SU-DHL-6 (cell line): Measurements from ENCODE around the gene KCNJ18.
"Not testable (repeated sequence)": the region's sequence is repeated elsewhere in the genome, so short reads cannot be mapped to it uniquely, and the experiment has no call there.

Source experiments
- H2AFZ ChIP-seq: fragments of 200-600 bp; sonication (generic); 2 replicates; pipeline ENCODE4 v1.6.1; 2014; ENCODE audit warnings: low read depth, mild to moderate bottlenecking, moderate library complexity, mixed read lengths, antibody characterized with exemption, low read length; ENCODE audit not compliant: severe bottlenecking
- H3F3A ChIP-seq: fragments of 200-600 bp; shearing (Covaris generic); 2 replicates; pipeline ENCODE4 v1.6.0; 2016; ENCODE audit warnings: antibody characterized with exemption, mild to moderate bottlenecking; ENCODE audit not compliant: insufficient read depth
- H3K27ac ChIP-seq: fragments of 200-600 bp; sonication (generic); 2 replicates; pipeline ENCODE4 v1.5.1; 2016; ENCODE audit warnings: low read depth, mild to moderate bottlenecking, low read length, moderate library complexity, mixed read lengths
- H3K27me3 ChIP-seq: fragments of 200-600 bp; sonication (generic), shearing (Covaris generic); 2 replicates; pipeline ENCODE4 v1.6.0; 2014; ENCODE audit warnings: mild to moderate bottlenecking, low read length
- H3K36me3 ChIP-seq: fragments of 200-600 bp; sonication (generic); 2 replicates; pipeline ENCODE4 v1.6.1; 2014; ENCODE audit warnings: mild to moderate bottlenecking, low read length, mixed read lengths
- H3K4me2 ChIP-seq: fragments of 300-600, 200-600 bp; shearing (Covaris generic), sonication (generic); 2 replicates; pipeline ENCODE4 v1.6.0; 2014; ENCODE audit warnings: low read length, low read depth, mild to moderate bottlenecking; ENCODE audit not compliant: poor library complexity, severe bottlenecking
- H3K4me3 ChIP-seq: fragments of 200-600 bp; sonication (generic); 2 replicates; pipeline ENCODE4 v1.5.1; 2014; ENCODE audit warnings: antibody characterized with exemption, low read length, mild to moderate bottlenecking, mixed read lengths; ENCODE audit not compliant: insufficient read depth, poor library complexity, severe bottlenecking
- H3K79me2 ChIP-seq: fragments of 200-600 bp; sonication (generic); 2 replicates; pipeline ENCODE4 v1.6.1; 2014; ENCODE audit warnings: mild to moderate bottlenecking, low read length, moderate library complexity; ENCODE audit not compliant: insufficient read depth
- H3K9ac ChIP-seq: fragments of 200-600 bp; sonication (generic); 2 replicates; pipeline ENCODE4 v1.7.0; 2014; ENCODE audit warnings: mild to moderate bottlenecking, low read length
- H3K9me2 ChIP-seq: fragments of 200-600 bp; sonication (generic); replicated peaks from 2 replicates; pipeline ENCODE4 v1.6.1; 2014; ENCODE audit warnings: low read length; ENCODE audit not compliant: insufficient read depth
- H3K9me3 ChIP-seq: fragments of 200-600 bp; sonication (generic); 2 replicates; pipeline ENCODE4 v1.6.1; 2014; ENCODE audit warnings: low read length, mixed read lengths; ENCODE audit not compliant: insufficient read depth
- H4K20me1 ChIP-seq: fragments of 200-600 bp; sonication (generic); 2 replicates; pipeline ENCODE4 v1.6.1; 2014; ENCODE audit warnings: low read depth, mild to moderate bottlenecking, antibody characterized with exemption, low read length, moderate library complexity, mixed read lengths
- EZH2phosphoT487 ChIP-seq: fragments of 200-600 bp; sonication (generic), shearing (Covaris generic); conservative IDR thresholded peaks from 2 replicates; pipeline ENCODE4 v1.6.1; 2018; ENCODE audit warnings: mild to moderate bottlenecking, antibody characterized with exemption, low read length, moderate library complexity, mixed read lengths
- TF ChIP-seq, protein P1 (sequence below): fragments of 200-600 bp; sonication (generic); IDR thresholded peaks from one replicate; pipeline ENCODE4 v1.5.1; 2017; ENCODE audit warnings: antibody characterized with exemption, mild to moderate bottlenecking, low read length, moderate library complexity; ENCODE audit not compliant: insufficient read depth, poor library complexity, severe bottlenecking

KCNJ18 gene

DNA sequence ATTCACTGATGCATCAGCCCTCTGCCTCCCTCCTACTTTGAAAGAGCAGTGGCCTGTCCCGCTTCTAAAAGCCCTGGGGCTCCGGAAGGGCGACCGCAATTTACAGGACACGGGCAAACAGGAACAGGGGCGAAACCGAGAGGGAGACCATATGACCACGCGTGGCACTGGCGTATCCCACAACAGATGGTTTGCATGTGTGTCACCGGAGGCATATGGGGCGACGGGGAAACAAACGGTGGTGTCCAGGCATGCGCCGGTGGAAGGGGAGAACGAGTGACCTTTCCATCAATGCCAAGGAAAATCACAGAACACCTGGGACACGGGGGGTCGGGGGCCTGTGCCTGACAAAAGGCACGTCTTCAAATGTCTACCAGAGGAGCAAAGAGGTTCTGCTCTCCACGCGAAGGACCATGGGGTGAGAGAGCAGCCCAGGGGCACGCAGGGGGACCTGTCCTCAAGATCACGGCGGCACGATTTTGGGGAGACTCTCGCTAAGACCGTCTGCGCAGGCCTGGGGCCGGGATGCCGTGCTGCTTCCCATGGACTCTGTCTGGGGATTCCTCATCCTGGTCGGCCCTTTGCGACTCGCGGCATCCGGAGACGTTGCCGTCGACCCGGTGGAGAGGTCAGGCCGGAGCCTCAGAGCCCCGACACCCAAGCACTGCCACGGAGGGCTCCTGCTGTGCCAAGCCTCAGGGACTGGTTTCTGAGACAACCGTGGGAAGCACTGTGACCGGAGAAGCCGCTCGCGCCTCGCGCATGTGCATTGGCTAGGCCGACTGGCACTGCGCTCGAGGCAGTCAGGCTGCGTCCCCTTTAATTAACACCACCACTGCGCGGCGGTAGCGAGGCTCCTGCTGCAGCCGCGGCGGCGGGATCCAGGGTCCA, 12.8 kb upstream of the KCNJ18 start:
- Histone ChIP-seq H3K36me3 (no peaks in the 10 kb centered on the region), H3K27me3 (no peaks in the 10 kb centered on the region), H3K4me2 (no peak overlapping the region), H3F3A (no peaks in the 10 kb centered on the region), H4K20me1 (no peaks in the 10 kb centered on the region), H3K79me2 (no peaks in the 10 kb centered on the region), H3K9me2 (no peaks in the 10 kb centered on the region), H3K27ac (no peak overlapping the region), H3K4me3 (no peak overlapping the region), H3K9ac (no peak overlapping the region), H2AFZ (no peak overlapping the region), H3K9me3 (no peaks in the 10 kb centered on the region)
- no peak for TF ChIP-seq EZH2phosphoT487
- TF ChIP-seq, protein P1, sequence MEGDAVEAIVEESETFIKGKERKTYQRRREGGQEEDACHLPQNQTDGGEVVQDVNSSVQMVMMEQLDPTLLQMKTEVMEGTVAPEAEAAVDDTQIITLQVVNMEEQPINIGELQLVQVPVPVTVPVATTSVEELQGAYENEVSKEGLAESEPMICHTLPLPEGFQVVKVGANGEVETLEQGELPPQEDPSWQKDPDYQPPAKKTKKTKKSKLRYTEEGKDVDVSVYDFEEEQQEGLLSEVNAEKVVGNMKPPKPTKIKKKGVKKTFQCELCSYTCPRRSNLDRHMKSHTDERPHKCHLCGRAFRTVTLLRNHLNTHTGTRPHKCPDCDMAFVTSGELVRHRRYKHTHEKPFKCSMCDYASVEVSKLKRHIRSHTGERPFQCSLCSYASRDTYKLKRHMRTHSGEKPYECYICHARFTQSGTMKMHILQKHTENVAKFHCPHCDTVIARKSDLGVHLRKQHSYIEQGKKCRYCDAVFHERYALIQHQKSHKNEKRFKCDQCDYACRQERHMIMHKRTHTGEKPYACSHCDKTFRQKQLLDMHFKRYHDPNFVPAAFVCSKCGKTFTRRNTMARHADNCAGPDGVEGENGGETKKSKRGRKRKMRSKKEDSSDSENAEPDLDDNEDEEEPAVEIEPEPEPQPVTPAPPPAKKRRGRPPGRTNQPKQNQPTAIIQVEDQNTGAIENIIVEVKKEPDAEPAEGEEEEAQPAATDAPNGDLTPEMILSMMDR: no peak

DNA sequence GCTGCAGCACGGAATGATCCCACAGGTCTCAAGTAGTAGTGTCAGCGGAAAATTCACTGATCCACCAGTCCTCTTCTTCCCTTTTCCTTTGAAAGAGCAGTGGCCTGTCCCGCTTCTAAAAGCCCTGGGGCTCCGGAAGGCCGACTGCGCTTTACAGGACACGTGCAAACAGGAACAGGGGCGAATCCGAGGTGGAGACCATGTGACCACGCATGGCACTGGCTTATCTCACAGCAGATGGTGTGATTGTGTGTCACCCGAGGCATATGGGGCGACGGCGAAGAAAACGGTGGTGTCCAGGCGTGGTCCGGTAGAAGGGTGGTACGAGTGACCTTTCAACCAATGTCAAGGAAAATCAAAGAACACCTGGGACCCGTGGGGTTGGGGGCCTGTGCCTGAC, 12.0 kb upstream of the KCNJ18 start:
- H4K20me1 ChIP-seq: no peaks in the 10 kb centered on the region
- no peaks in the 10 kb centered on the region for H3K9me2 ChIP-seq
- no peak overlapping the region for H3K9ac ChIP-seq
- no peaks in the 10 kb centered on the region for H3K79me2 ChIP-seq
- H3K4me2 ChIP-seq: no peak overlapping the region
- no peak for TF ChIP-seq EZH2phosphoT487
- TF ChIP-seq, protein P1: no peak
- H3K27ac ChIP-seq: no peak overlapping the region
- H3K36me3 ChIP-seq: no peaks in the 10 kb centered on the region
- H3K9me3 ChIP-seq: no peaks in the 10 kb centered on the region
- no peak overlapping the region for H3K4me3 ChIP-seq
- no peaks in the 10 kb centered on the region for H3K27me3 ChIP-seq
- H2AFZ ChIP-seq: no peak overlapping the region
- H3F3A ChIP-seq: no peaks in the 10 kb centered on the region

DNA sequence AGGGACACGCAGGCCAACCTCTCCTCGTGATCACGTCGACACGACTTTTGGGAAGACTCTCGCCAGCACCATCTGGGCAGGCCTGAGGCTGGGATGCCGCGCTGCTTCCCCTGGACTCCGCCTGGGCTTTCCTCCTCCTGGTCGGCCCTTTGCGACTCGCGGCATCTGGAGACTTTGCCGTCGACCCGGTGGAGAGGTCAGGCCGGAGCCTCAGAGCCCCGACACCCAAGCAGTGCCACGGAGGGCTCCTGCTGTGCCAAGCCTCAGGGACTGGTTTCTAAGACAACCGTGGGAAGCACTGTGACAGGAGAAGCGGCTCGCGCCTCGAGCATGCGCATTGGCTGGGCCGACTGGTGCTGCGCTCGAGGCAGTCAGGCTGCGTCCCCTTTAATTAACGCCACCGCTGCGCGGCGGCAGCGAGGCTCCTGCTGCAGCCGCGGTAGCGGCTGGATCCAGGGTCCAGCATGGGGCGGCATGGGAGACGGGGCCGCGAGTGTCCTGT, 11.4 kb upstream of the KCNJ18 start:
- H3K4me3 ChIP-seq, H3K36me3 ChIP-seq, H3F3A ChIP-seq, H3K9me3 ChIP-seq, H3K27me3 ChIP-seq, H3K27ac ChIP-seq, H3K79me2 ChIP-seq, H4K20me1 ChIP-seq, H3K9me2 ChIP-seq, H3K4me2 ChIP-seq, H2AFZ ChIP-seq, H3K9ac ChIP-seq: not testable (repeated sequence)

DNA sequence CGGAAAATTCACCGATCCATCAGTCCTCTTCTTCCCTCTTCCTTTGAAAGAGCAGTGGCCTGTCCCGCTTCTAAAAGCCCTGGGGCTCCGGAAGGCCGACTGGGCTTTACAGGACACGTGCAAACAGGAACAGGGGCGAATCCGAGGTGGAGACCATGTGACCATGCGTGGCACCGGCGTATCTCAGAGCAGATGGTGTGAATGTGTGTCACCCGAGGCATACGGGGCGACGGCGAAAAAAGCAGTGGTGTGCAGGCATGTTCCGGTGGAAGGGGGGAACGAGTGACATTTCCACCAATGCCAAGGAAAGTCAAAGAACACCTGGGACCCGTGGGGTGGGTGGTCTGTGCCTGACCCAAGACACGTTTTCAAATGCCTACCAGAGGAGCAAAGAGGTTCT, 10.7 kb upstream of the KCNJ18 start:
- H3K9me2 ChIP-seq, H2AFZ ChIP-seq, H3K4me2 ChIP-seq, H3K27ac ChIP-seq, H3K27me3 ChIP-seq, H3F3A ChIP-seq, H3K79me2 ChIP-seq, H3K36me3 ChIP-seq, H3K9ac ChIP-seq, H3K9me3 ChIP-seq, H3K4me3 ChIP-seq, H4K20me1 ChIP-seq: not testable (repeated sequence)

DNA sequence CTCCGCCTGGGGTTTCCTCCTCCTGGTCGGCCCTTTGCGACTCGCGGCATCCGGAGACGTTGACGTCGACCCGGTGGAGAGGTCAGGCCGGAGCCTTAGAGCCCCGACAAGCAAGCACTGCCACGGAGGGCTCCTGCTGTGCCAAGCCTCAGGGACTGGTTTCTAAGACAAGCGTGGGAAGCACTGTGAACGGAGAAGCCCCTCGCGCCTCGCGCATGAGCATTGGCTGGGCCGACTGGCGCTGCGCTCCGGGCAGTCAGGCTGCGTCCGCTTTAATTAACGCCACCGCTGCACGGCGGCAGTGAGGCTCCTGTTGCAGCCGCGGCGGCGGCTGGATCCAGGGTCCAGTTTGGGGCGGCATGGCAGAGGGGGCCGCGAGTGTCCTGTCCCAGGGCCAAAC, 10.2 kb upstream of the KCNJ18 start:
- H3K27ac ChIP-seq, H3K9ac ChIP-seq, H3K36me3 ChIP-seq, H3K4me3 ChIP-seq, H3K27me3 ChIP-seq, H2AFZ ChIP-seq, H3K9me2 ChIP-seq, H3F3A ChIP-seq, H3K79me2 ChIP-seq, H4K20me1 ChIP-seq, H3K4me2 ChIP-seq, H3K9me3 ChIP-seq: not testable (repeated sequence)

DNA sequence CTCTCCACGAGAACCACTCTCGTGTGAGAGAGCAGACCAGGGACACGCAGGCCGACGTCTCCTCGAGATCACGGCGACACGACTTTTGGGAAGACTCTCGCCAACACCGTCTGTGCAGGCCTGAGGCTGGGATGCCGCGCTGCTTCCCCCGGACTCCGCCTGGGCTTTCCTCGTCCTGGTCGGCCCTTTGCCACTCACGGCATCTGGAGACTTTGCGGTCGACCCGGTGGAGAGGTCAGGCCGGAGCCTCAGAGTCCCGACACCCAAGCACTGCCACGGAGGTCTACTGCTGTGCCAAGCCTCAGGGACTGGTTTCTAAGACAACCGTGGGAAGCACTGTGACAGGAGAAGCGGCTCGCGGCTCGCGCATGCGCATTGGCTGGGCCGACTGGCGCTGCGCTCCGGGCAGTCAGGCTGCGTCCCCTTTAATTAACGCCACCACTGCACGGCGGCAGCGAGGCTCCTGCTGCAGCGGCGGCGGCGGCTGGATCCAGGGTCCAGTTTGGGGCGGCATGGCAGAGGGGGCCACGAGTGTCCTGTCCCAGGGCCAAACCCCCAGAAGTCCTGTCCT, 9.1 kb upstream of the KCNJ18 start:
- not testable (repeated sequence) for H3K36me3 ChIP-seq, H3K9ac ChIP-seq

More for the DNA sequence above, 9.1 kb upstream of the KCNJ18 start:
- H3F3A ChIP-seq, H3K4me2 ChIP-seq, H4K20me1 ChIP-seq, H3K4me3 ChIP-seq, H3K79me2 ChIP-seq, H3K27ac ChIP-seq, H3K27me3 ChIP-seq, H3K9me2 ChIP-seq, H2AFZ ChIP-seq, H3K9me3 ChIP-seq: not testable (repeated sequence)
